SK-N-MC (cell line): ENCODE data around the gene MUC3A.
"Not testable (repeated sequence)": the region's sequence is repeated elsewhere in the genome, so short reads cannot be mapped to it uniquely, and the experiment has no call there.

Source experiments
- EZH2 ChIP-seq: fragments of 200-600 bp; sonication (generic); IDR thresholded peaks from one replicate; pipeline ENCODE4 v1.6.1; 2017; ENCODE audit warnings: antibody characterized with exemption
- POLR2AphosphoS5 ChIP-seq: IDR thresholded peaks from 2 replicates; pipeline ENCODE4 v1.6.1; 2012; ENCODE audit warnings: mild to moderate bottlenecking, low read depth, low read length, borderline replicate concordance

DNA sequence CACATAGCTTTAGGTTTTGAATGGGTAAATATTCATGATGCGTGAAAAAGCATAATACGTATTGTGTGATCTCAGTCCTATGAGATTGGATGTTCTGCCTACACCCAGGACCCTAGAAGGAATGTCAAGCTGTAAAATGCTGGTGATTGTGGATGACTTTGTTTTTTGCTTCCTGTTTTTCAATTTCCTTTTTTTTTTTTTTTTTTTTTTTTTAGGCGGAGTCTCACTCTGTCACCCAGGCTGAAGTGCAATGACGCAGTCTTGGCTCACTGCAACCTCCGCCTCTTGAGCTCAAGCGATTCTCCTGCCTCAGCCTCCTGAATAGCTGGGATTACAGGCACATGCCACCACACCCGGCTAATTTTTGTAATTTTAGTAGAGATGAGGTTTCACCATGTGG is 38.9 kb upstream of the MUC3A start:
- TF ChIP-seq EZH2, POLR2AphosphoS5: not testable (repeated sequence)
